Mesothelial cell of epicardium (in vitro differentiated cells): ENCODE data around the gene NAALADL1. TPM values are rescaled to one million over a fixed set of nuclear protein-coding genes. Genes with fewer than 3 reads are reported as not detected.

Experiments
- DNase-seq, 2 experiments: peaks; one replicate each; pipeline ENCODE4 v3.0.0; 2021; ENCODE audit warnings: low spot score in 2 of 2; ENCODE audit not compliant: unreplicated experiment in 2 of 2
- H3K27ac Mint-ChIP-seq: 2 replicates; pipeline ENCODE4 v1.8.0; 2021; ENCODE audit warnings: mixed read lengths
- H3K27me3 Mint-ChIP-seq: 2 replicates; pipeline ENCODE4 v1.8.0; 2021; ENCODE audit warnings: low read depth, mixed read lengths
- H3K36me3 Mint-ChIP-seq: 2 replicates; pipeline ENCODE4 v1.8.0; 2021; ENCODE audit warnings: mixed read lengths
- H3K4me1 Mint-ChIP-seq: 2 replicates; pipeline ENCODE4 v1.8.0; 2021; ENCODE audit warnings: mixed read lengths
- H3K4me3 Mint-ChIP-seq: 2 replicates; pipeline ENCODE4 v1.8.0; 2021; ENCODE audit warnings: mild to moderate bottlenecking, moderate library complexity, mixed read lengths
- H3K9me3 Mint-ChIP-seq: 2 replicates; pipeline ENCODE4 v1.8.0; 2021; ENCODE audit warnings: mixed read lengths
- total RNA-seq: library from RNA; stranded (reverse); gene quantifications from 3 replicates; pipeline ENCODE4 v1.2.1, GENCODE V29; 2021
- TF ChIP-seq, protein P1 (sequence below): fragments of 200-600 bp; sonication (generic); IDR thresholded peaks from one replicate; pipeline ENCODE4 v1.5.0; 2021; ENCODE audit warnings: antibody characterized with exemption; ENCODE audit not compliant: unreplicated experiment

The NAALADL1 gene
- total RNA-seq, 1 donor from 2014 or later: 1.2 TPM

DNA sequence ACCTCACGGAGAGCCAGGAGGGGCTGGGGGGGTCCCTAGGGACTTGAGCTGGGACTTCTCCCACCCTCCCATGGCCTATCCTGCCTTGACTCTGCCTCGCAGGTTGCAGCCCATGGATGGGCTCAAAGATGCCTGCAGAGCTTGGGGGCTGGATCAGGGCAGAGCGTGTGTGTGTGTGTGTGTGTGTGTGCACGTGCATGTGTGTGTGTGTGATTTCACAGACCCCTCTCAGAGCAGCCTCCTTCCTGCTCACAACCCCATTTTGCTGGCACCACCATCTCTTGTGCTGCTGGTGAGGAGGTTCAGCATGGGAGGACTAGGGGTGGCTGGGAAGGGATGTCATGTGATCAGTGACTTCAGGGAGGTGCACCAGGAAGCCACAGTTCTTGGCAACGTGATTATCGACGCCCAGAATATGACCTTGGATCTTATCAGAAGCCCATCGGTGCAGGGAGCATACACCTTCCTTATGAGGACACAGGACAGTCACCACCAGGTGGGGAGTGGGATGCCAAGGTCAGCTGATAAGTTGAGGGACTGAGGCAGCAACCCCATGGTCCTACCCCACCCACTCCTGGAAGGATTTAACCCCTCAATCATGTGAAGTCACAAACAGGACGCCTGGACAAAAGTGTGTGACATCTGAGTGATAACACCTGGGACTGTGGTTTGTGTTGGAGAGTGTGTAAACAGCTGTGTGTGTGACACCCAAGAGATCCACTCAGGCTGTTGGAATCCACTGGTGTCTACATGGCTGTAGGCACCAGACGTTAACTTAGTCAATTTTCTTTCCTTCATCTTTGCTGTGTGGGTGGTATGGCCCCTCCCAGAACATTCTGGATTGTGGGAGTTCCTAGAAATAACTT, 1.8 kb upstream of the NAALADL1 start:
- TF ChIP-seq, protein P1, sequence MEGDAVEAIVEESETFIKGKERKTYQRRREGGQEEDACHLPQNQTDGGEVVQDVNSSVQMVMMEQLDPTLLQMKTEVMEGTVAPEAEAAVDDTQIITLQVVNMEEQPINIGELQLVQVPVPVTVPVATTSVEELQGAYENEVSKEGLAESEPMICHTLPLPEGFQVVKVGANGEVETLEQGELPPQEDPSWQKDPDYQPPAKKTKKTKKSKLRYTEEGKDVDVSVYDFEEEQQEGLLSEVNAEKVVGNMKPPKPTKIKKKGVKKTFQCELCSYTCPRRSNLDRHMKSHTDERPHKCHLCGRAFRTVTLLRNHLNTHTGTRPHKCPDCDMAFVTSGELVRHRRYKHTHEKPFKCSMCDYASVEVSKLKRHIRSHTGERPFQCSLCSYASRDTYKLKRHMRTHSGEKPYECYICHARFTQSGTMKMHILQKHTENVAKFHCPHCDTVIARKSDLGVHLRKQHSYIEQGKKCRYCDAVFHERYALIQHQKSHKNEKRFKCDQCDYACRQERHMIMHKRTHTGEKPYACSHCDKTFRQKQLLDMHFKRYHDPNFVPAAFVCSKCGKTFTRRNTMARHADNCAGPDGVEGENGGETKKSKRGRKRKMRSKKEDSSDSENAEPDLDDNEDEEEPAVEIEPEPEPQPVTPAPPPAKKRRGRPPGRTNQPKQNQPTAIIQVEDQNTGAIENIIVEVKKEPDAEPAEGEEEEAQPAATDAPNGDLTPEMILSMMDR: no peak
- H3K27me3 Mint-ChIP-seq: peaks cover 4% of the 10 kb centered on the region
- no peak for DNase-seq
- H3K27ac Mint-ChIP-seq: no peak overlapping the region
- no peaks in the 10 kb centered on the region for H3K9me3 Mint-ChIP-seq
- no peak overlapping the region for H3K4me3 Mint-ChIP-seq
- no peaks in the 10 kb centered on the region for H3K4me1 Mint-ChIP-seq
- H3K36me3 Mint-ChIP-seq: no peaks in the 10 kb centered on the region

DNA sequence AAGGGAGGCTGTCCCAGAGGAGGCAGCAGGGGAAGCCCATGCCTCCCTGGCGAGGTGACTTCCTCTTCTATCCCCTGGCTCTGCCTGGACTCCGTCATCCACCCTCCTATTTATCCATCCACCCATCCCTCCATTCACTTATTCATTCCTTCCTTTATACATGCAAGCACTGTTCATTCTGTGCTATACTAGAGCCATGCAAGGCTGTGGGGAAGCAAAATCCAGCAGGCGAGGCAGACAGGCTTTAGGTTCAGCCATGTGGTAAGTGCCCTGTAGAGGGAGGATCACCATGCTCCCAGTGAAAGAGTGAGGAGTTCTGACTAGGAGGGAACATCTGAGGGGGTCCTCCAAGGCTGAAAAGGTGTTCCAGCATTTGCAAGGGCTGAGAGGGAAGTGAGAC, 1.2 kb upstream of the NAALADL1 start:
- Mint-ChIP-seq H3K9me3 (no peaks in the 10 kb centered on the region), H3K4me1 (no peaks in the 10 kb centered on the region), H3K36me3 (no peaks in the 10 kb centered on the region), H3K27ac (no peak overlapping the region), H3K4me3 (no peak overlapping the region), H3K27me3 (peaks cover 6% of the 10 kb centered on the region)
- TF ChIP-seq, protein P1: no peak
- DNase-seq: no peak

- Mint-ChIP-seq H3K27ac (no peak overlapping the region), H3K4me1 (no peaks in the 10 kb centered on the region), H3K4me3 (no peak overlapping the region), H3K36me3 (no peaks in the 10 kb centered on the region), H3K27me3 (peaks cover 8% of the 10 kb centered on the region), H3K9me3 (no peaks in the 10 kb centered on the region)
- DNase-seq: no peak
- TF ChIP-seq, protein P1: no peak
Measured at GRCh38 chr11:65058012-65058411, 341 bp downstream of the NAALADL1 start.

DNA sequence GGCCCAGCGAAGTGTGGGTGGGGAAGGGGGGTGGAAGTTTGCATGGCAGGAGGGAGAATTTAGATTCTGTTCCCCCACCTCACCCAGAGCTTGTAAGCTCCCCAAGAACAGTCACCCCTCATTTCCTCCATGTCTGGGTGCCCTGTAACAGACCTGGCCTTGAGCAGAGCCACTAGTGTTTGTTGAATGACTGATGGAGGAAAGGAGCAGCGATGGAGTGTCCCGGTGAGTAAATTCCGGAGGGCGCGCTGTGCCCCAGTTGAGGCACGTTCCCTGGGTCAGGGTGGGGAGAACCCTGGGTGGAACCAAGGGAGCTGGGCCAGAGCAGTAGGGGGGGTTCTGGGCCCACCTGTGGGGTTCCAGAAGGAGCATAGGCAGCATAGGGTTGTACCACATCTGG, 827 bp downstream of the NAALADL1 start:
- H3K27ac Mint-ChIP-seq: no peak overlapping the region

DNA sequence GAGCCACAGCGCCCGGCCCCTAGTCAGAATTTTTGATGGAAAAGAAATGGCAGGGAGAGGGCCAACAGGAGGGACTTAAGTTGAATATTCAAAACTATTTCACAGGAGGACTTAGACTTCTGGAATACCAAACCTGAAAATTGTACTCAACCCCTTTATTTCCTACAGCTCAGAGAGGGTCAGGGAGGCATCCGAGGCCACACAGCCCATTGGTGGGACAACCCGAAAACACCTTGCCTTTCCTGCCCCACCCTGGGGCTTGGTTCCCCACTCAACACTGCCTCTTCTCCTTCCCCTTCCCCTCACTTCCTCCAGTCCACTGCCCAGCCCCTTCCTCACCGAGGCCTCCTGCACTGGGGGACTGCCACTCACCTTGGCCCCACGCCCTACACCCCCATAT, 1.4 kb downstream of the NAALADL1 start:
- Mint-ChIP-seq H3K36me3 (no peaks in the 10 kb centered on the region), H3K27ac (no peak overlapping the region)
- DNase-seq: no peak

More for the DNA sequence above, 827 bp downstream of the NAALADL1 start:
- TF ChIP-seq, protein P1: no peak
- H3K4me1 Mint-ChIP-seq: no peaks in the 10 kb centered on the region
- no peak overlapping the region for H3K4me3 Mint-ChIP-seq
- no peaks in the 10 kb centered on the region for H3K9me3 Mint-ChIP-seq
- H3K36me3 Mint-ChIP-seq: no peaks in the 10 kb centered on the region
- H3K27me3 Mint-ChIP-seq: peaks cover 8% of the 10 kb centered on the region
- no peak for DNase-seq

More for the DNA sequence above, 1.4 kb downstream of the NAALADL1 start:
- TF ChIP-seq, protein P1: no peak
- Mint-ChIP-seq H3K9me3 (no peaks in the 10 kb centered on the region), H3K27me3 (peaks cover 6% of the 10 kb centered on the region), H3K4me3 (no peak overlapping the region), H3K4me1 (no peaks in the 10 kb centered on the region)
